ENCODE results near the gene RIC1.
"Not testable (repeated sequence)": the region's sequence is repeated elsewhere in the genome, so short reads cannot be mapped to it uniquely, and the experiment has no call there.

Gene RIC1

DNA sequence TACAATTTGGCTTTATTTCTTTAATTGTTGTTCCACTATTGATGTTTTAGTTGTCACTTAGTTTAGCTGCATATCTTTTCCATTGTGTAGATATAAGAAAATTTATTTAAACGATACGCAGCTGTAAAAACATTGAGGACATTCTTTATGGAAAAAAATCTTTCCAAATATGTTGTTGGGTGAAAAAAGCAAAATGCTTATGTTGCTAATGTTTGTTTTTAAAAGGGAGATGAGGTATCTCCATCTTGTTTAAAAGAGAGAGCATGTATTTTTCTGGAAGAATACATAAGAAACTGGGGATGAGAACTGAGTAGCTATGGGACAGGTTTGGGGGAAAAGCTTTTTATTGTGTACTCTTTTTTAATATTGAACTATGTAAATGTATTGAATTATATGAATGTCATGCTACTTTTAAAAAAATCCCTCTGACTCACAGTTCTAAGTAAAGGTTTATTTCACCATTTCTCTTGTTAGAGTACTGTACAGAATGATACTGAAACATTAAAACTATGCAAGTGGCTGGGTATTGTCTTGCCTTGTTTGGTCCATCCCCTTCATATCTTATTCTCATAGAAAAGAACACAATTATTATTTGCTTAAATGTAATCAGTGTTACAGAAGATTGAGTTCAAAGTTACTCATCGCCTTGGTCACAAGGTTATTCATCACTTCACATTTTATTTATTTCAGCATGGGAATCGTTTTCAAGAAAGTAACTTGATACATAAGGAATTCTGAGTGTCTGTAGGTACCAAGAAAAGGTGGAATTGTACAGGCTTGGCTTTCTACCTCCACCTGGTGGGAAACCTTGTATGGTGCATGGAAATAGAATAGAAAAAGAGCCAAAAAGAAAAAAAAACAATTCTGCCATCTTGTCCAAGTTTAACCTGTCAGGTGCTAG, 85.8 kb downstream of the RIC1 start:
- peak; percentile 32 for DNase-seq
- in situ Hi-C loops (cut with MboI; ENCODE audit: low pct_unique_long_range_greater_than_20kb, low sequenced_read_pairs) = no loop called here

DNA sequence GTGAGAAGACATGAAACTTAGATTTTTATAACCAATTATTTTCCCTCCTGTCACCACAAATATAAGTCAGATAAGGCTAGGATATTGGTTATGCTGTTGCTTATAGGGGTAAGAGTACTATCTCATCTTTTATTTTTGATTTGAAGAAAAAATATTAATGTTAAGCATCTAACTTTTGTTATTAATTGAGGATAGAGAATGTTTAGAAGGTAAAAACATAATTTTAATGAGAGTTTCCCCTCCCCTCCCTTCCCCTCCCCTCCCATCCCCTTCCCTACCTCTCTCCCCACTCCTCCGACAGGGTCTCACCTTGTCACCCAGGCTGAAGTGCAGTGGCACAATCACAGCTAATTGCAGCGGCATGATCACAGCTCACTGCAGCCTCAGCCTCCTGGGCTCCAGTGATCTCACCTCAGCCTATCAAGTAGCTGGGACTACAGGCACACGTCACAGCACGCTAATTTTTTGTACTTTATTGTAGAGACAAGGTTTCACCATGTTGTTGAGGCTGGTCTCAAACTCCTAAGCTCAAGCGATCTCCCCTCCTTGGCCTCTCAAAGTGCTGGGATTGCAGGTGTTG, 86.7 kb downstream of the RIC1 start:
- no peak for DNase-seq
- in situ Hi-C loops (cut with MboI; ENCODE audit: low pct_unique_long_range_greater_than_20kb, low sequenced_read_pairs) = no loop called here

DNA sequence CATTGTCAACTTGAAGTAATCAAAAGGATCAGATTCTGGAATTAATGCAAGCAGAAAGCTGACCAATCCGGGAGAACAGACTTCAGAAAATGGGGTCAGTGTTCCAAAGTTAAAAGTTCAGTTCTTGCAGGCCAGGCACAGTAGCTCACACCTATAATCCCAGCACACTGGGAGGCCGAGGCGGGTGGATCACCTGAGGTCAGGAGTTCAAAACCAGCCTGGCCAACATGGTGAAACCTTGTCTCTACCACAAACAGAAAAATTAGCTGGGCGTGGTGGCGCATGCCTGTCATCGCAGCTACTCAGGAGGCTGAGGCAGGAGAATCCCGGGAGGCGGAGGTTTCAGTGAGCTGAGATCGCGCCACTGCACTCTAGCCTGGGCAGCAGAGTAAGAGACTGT, 88.5 kb downstream of the RIC1 start:
- not testable (repeated sequence) for DNase-seq

DNA sequence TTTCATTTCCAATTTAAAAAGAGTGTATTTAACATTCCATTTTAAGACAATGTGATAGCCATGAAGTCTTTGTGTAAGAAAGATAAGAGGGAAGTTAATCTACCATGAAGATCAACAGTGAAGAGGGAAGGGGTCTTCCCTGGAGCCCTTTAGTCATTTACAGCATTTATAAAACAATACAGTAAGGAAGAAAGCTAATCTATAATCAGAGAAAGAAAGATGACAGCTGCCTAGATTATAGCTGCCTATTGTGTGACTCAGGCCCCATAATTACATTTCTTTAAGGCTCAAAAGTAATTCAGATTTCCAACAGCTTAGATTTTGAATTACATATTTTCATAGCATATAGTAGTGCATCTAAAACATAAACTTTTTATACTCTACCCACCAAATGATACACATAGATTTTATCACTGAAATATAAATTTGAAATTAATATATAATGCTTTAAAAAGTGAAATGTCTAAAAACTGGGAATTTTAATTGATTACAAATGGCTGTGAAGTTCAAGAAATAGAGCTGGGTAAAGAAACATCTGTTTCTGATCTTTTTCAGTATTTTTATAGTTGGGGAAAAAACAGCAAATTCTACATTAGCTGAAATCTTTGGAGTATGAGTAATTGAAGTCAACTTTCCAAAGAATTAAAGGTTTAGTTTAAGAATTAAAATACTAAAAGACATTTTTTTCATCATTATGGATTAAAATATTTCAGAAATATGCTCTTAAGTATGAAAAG, 89.6 kb downstream of the RIC1 start:
- DNase-seq = peak; percentile 23
- in situ Hi-C loops (cut with MboI; ENCODE audit: low pct_unique_long_range_greater_than_20kb, low sequenced_read_pairs) = no loop called here

More for the DNA sequence above, 88.5 kb downstream of the RIC1 start:
- in situ Hi-C loops (cut with MboI; ENCODE audit: low pct_unique_long_range_greater_than_20kb, low sequenced_read_pairs) = not testable (repeated sequence)

DNA sequence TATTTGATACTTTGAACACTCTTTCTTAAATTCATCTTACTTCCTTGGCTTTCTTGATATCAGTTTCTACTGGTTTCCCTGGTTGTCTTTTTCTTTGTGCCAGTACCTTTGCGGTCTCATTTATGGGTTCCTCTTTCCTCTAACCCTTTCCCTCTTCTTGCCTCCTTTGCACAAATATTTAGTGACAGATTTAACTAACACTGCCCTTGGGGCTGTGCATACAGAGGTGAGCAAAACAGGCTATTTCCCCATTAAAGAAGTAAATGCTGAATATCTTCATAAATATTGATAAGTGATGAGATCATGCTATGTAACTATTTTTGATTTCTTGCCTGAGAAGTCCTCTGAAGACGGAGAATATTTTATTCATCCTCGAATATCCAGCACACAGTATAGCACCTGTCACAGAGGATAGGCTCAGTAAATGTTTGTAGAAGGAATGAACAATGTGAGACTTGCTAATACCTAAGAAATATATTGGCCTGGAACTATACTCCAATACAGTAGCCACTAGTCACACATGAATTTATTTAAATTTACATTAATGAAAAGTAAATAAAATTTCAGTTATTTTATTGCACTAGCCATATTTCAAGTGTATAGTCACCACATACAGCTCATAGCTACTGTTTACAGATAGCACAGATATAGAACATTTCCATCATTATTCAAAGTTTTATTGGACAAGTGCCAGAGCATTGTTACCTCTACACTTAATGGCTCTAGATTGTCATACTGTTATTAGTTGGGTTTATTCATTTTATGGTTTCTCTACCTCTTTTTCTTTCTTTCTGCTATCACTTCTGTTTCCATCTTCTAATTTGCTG, 90.4 kb downstream of the RIC1 start:
- in situ Hi-C loops (cut with MboI; ENCODE audit: low pct_unique_long_range_greater_than_20kb, low sequenced_read_pairs) = no loop called here
- peak; percentile 8 for DNase-seq

DNA sequence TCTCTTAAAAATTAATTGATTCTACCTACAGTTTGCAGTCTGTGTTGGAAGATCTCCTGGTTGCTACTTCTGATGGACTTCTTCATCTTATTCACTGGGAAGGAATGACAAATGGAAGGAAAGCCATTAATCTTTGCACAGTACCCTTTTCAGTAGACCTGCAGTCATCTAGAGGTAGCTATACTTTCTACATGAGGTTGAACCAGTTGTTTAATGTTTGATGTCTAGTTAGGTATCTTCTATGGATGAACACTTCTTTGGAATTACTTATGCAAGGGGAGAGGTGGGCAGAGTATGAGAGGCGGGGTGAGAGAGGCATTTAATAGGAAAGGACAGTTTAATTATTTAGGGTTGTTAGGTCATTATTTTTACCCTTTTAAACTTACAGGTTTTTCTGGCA, 91.2 kb downstream of the RIC1 start:
- no peak for DNase-seq
- in situ Hi-C loops (cut with MboI; ENCODE audit: low pct_unique_long_range_greater_than_20kb, low sequenced_read_pairs) = no loop called here

DNA sequence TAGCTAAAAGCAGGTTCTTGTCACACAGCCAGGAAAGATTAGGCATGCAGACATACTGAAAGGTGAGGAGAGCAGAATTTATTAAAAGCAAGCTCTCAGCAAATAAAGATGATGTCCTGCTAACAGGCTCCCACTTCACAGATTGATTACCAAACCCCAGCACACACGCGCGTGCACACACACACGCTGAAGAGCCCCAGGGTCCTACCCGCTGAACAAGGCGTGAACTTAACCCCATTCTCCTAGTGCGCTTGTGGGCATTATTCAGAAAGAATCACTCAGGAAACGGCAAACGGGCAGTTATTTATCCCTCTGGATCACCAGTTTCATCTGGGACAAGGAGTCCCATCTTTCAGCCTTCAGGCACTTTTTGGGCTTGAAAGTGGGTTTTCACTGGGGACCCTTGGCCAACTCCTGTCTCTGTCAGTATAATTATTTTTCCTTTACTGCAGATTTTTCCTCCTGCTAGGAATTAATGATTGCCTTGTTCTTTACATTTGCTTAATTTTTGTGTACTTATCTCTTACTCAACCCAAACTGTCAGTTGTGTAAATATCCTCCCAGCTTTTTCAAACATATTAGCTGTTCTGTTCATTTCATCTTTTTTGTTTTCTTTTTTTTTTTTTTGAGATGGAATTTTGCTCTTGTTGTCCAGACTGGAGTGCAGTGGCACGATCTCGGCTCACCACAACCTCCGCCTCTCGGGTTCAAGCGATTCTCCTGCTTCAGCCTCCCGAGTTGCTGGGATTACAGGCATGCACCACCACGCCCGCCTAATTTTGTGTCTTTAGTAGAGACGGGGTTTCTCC, 92.6 kb downstream of the RIC1 start:
- in situ Hi-C loops (cut with MboI; ENCODE audit: low pct_unique_long_range_greater_than_20kb, low sequenced_read_pairs) = no loop called here
- DNase-seq = no peak

DNA sequence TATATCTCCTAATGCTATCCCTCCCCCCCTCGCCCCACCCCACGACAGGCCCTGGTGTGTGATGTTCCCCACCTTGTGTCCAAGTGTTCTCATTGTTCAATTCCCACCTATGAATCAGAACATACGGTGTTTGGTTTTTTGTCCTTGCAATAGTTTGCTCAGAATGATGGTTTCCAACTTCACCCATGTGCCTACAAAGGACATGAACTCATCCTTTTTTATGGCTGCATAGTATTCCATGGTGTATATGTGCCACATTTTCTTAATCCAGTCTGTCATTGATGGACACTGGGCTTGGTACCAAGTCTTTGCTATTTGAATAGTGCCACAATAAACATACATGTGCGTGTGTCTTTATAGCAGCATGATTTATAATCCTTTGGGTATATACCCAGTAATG, 93.8 kb downstream of the RIC1 start:
- DNase-seq; in situ Hi-C loops (cut with MboI; ENCODE audit: low pct_unique_long_range_greater_than_20kb, low sequenced_read_pairs): not testable (repeated sequence)

DNA sequence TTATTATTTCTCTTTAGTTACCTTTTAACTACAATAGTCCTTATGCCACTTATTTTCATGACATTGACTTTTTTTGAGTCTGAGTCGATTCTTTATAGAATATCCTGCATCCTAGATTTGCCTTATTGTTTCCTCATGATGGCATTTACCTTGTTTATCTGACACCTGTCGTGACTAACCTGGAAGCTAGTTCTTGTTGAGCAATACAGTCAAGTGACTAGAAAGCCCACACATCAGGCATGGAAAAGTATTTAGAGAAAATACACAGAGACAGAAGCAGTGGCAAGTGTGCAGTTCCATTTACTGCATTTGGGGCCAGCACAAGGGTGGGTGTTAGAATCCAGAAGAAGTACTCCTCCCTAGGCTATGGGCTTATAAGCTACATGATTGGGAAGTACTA, 106.2 kb downstream of the RIC1 start:
- in situ Hi-C loops (cut with MboI; ENCODE audit: low pct_unique_long_range_greater_than_20kb, low sequenced_read_pairs) = no loop called here
- DNase-seq = no peak

DNA sequence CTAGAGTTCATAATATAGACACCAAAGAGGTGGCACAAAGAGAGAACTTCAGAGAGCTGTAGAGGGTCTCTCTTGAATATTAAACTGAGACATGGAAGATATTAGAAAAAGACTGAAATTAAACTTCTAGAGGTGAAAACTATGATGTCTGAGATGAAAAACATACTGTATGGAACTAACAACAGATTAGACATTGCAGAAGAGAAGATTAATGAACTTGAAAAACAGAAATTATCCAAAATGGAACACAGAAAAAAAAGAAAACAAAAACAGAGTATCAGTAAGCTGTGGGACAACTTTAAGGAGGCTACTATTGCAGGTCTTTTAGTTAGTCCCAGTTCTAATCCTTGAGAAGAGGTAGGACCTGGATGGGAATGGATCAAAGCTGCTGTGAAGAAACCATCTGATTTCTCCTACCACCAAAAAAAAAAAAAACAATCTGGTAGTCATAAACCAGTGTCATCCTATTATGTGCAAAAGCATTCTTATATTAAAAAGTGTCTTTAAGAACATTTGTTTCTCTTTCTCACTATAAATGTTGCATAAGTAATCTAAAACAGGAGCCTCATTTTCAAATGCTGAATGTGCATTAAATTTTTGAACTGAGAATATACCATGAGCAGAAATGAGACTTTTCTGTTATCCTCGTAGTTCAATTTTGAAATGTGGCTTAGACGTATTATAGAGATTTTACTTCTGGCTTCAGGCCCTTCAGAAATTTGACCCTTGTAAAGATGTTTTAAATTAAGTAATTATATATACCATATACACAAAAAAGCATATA, 107.8 kb downstream of the RIC1 start:
- no peak for DNase-seq
- in situ Hi-C loops (cut with MboI; ENCODE audit: low pct_unique_long_range_greater_than_20kb, low sequenced_read_pairs) = no loop called here

DNA sequence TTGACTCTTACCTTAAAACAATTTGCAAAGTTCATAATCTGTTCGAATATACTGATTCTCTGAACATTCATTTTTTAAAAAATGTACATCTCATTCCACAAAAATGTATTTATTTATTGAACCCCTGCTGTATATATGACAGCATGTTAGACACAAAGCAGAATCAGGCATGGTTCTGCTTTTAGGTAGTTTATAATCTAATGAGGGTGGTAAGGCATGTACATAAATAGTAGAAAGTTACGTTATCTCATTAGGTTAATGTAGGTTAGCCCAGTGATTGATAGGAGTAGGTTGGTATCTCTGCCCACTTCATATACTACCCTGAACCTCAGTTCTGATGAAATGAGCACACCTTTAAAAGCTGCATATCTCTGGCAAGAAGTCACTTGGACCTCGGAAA, 114.2 kb downstream of the RIC1 start:
- in situ Hi-C loops (cut with MboI; ENCODE audit: low pct_unique_long_range_greater_than_20kb, low sequenced_read_pairs) = no loop called here
- no peak for DNase-seq

DNA sequence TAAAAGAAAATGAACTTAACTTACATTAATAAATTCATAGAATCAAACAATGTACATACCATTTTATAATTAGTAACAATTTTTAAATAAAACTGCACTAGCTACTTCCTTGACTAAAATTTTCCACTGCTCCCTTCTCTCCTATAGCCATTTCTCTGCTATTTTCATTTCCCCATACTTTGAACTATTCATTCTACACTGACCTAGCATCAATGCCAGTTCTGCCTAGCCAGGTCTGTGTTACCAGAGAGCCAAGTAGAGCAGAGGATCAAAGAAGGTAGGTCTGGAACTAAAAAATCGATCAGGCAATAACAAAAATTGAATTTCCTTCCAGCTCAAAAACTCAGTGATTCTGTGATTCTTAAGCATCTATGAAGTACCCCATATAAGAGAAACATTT, 119.5 kb downstream of the RIC1 start:
- in situ Hi-C loops (cut with MboI; ENCODE audit: low pct_unique_long_range_greater_than_20kb, low sequenced_read_pairs) = no loop called here
- DNase-seq = no peak

DNA sequence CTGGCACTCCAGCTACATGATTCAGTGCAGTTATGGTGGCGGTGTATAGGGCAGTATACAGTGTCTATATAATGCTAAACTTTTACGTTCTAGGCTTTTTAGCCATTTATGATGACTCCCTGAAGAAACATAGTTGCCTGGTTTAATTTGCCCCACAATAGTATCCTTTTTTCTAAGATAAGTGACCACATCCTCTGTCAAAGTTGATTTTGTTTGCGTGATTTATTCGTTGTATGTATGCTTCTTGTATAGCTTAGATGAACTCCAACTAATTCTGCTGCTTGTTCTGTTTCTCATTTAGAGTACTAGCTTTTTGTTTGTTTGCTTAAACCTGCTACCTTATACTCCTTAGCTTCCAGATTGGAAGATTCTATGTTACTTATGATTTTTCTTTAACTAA, 120.4 kb downstream of the RIC1 start:
- in situ Hi-C loops (cut with MboI; ENCODE audit: low pct_unique_long_range_greater_than_20kb, low sequenced_read_pairs) = no loop called here
- no peak for DNase-seq

DNA sequence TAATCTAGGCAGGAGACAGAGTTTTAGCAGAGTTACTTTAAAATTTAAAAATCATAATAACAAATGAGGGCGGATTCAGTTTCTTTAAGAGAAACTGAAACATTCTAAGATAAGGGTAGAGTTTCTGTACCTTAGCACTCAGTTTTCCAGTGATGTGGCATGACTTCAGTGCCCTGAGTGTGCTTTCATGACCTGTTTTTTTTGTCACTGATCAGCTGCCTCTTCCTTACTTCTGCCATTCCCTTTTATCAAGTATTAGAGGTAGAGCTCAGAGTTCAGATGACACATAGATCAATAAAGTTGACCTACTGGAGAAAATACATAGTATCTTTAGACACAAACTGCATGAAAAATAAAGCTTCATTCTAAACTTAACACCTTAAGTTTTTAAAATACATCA, 121.7 kb downstream of the RIC1 start:
- DNase-seq = no peak
- in situ Hi-C loops (cut with MboI; ENCODE audit: low pct_unique_long_range_greater_than_20kb, low sequenced_read_pairs) = no loop called here

DNA sequence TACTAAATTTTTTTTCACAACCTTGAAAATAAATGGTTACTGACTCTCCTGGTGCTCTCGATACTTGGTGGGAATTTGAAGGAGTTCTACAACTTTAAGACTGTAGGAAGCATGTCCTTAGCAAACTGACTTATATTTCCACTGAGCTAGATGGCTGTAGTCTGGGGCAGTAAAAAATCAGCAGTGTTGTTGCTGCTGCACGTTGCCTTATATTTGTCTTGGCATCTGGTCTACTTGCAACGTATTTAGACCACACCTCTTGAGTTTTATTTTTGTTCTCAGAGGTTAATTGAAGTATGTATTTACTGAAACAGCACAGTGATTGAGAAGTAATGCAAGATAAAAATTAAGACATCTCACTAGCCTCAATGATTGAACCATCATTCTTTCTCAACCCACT, 127.7 kb downstream of the RIC1 start:
- no peak for DNase-seq
- in situ Hi-C loops (cut with MboI; ENCODE audit: low pct_unique_long_range_greater_than_20kb, low sequenced_read_pairs) = no loop called here

DNA sequence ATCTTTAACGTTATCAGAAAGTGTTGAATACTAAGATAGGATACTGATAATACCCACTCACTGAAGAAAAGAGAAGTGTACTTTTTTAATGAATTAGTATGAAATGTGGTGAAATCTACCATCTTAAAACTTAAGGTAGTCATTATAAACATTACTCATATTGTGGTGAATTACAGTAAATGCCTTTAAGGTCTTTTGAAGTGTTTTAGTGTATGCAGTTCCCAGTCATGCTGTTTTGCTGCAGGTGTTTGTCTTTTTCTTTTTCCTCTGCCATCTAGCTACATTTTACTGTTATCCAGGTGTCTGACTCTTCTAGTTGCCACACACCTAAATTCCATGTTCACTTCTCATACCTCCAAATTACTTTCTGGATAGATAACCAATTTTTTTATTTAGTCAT, 131.4 kb downstream of the RIC1 start:
- in situ Hi-C loops (cut with MboI; ENCODE audit: low pct_unique_long_range_greater_than_20kb, low sequenced_read_pairs) = no loop called here
- DNase-seq = no peak

DNA sequence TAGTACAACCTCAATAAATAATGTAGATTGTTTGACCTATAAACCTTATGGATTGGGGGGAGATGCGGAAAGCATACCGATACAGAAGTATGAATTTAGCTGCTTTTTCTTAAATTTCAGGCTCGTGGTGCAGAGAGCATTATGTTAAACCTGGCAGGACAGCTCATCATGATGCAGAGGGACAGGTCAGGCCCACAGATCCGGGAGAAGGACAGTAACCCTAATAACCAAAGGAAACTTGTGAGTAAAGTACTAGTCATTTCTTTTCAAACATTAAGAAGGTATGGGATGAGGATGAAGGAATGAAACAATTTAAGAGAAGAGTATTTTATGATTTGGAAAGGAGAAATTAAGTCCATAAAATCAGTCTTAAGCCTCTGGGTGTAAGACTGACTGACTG, 133.5 kb downstream of the RIC1 start:
- in situ Hi-C loops (cut with MboI; ENCODE audit: low pct_unique_long_range_greater_than_20kb, low sequenced_read_pairs) = no loop called here
- DNase-seq = no peak
